OCI-LY7 (cell line): ENCODE measurements around the gene RHBDL1. TPM values are rescaled to one million over a fixed set of nuclear protein-coding genes. Genes with fewer than 3 reads are reported as not detected.

Experiments used
- BruUV-seq: library from RNA; stranded (reverse); fragments of 400-500 nt; replicated peaks from 2 replicates; lab custom pipeline; 2021; lab: Mats Ljungman, UMichigan
- CTCF ChIA-PET: fragments of 300-600 bp; sonication (Branson Sonifier 250); formaldehyde crosslinking; loops from one replicate; lab custom pipeline; 2022; ENCODE audit warnings: antibody characterized with exemption; ENCODE audit not compliant: unreplicated experiment; lab: Charles Lee
- POLR2A ChIA-PET: fragments of 300-600 bp; sonication (Branson Sonifier 250); formaldehyde crosslinking; loops from one replicate; lab custom pipeline; 2022; ENCODE audit warnings: antibody characterized with exemption; lab: Charles Lee
- DNase-seq: peaks from one replicate; pipeline ENCODE4 v3.0.0-alpha.2; 2015; ENCODE audit warnings: low spot score
- H2AFZ ChIP-seq: fragments of 200-600 bp; sonication (generic), shearing (Covaris generic); 2 replicates; pipeline ENCODE4 v1.6.1; 2014; ENCODE audit warnings: mild to moderate bottlenecking, antibody characterized with exemption, low read length, moderate library complexity
- H3K27ac ChIP-seq: fragments of 200-600 bp; sonication (generic); 2 replicates; pipeline ENCODE4 v1.5.1; 2014; ENCODE audit warnings: mixed run types, low read depth, mild to moderate bottlenecking, moderate library complexity, low read length, inconsistent platforms; ENCODE audit not compliant: poor library complexity, severe bottlenecking
- H3K36me3 ChIP-seq: fragments of 200-600 bp; sonication (generic); 2 replicates; pipeline ENCODE4 v1.6.1; 2014; ENCODE audit warnings: mild to moderate bottlenecking, antibody characterized with exemption, low read length, moderate library complexity, mixed read lengths; ENCODE audit not compliant: insufficient read depth
- H3K4me1 ChIP-seq: fragments of 200-600 bp; sonication (generic); 2 replicates; pipeline ENCODE4 v1.5.1; 2014; ENCODE audit warnings: mild to moderate bottlenecking, low read length; ENCODE audit not compliant: insufficient read depth, poor library complexity, severe bottlenecking
- H3K4me2 ChIP-seq: fragments of 200-600 bp; sonication (generic); 2 replicates; pipeline ENCODE4 v1.6.1; 2014; ENCODE audit warnings: mild to moderate bottlenecking, low read length
- H3K4me3 ChIP-seq: fragments of 200-600 bp; sonication (generic); 2 replicates; pipeline ENCODE4 v1.5.1; 2014; ENCODE audit warnings: mild to moderate bottlenecking, low read depth, low read length; ENCODE audit not compliant: poor library complexity, severe bottlenecking
- H3K79me2 ChIP-seq: fragments of 200-600 bp; sonication (generic); 2 replicates; pipeline ENCODE4 v1.6.1; 2016; ENCODE audit warnings: low read depth, mild to moderate bottlenecking, low read length, moderate library complexity, mixed read lengths; ENCODE audit not compliant: insufficient read depth
- H3K9me2 ChIP-seq: fragments of 200-600 bp; sonication (generic); 2 replicates; pipeline ENCODE4 v1.6.1; 2016; ENCODE audit warnings: mild to moderate bottlenecking, low read length, mixed read lengths; ENCODE audit not compliant: insufficient read depth
- H3K9me3 ChIP-seq: fragments of 200-600 bp; sonication (generic); 2 replicates; pipeline ENCODE4 v1.6.1; 2014; ENCODE audit warnings: mild to moderate bottlenecking, mixed run types, low read length, mixed read lengths
- H4K20me1 ChIP-seq: fragments of 200-600 bp; sonication (generic); 2 replicates; pipeline ENCODE4 v1.6.1; 2014; ENCODE audit warnings: mild to moderate bottlenecking, antibody characterized with exemption, low read length, moderate library complexity, mixed read lengths; ENCODE audit not compliant: insufficient read depth
- EZH2phosphoT487 ChIP-seq: fragments of 200-600 bp; sonication (generic); IDR thresholded peaks from 2 replicates; pipeline ENCODE4 v1.6.1; 2018; ENCODE audit warnings: low read depth, borderline replicate concordance, mild to moderate bottlenecking, mixed run types, antibody characterized with exemption, low read length, moderate library complexity, mixed read lengths
- intact Hi-C: fragments of 100-400 bp; cut with micrococcal nuclease; formaldehyde crosslinking; loops from one replicate; pipeline ENCODE4 v1.10.0; 2022; ENCODE audit not compliant: unreplicated experiment
- total RNA-seq, 2 experiments: library from RNA; depleted of rRNA in 1 of 2; stranded (reverse); fragments of >200 nt in 1 of 2; shearing (Covaris generic) in 1 of 2; gene quantifications; 2 replicates each; pipeline ENCODE4 v1.2.3, GENCODE V29; 2014 to 2022
- TF ChIP-seq, protein P1 (sequence below): fragments of 200-600 bp; sonication (generic); conservative IDR thresholded peaks from 2 replicates; pipeline ENCODE4 v1.5.1; 2014; ENCODE audit warnings: mild to moderate bottlenecking, antibody characterized with exemption, low read length, moderate library complexity, mixed read lengths

The RHBDL1 gene
- total RNA-seq, 2 experiments from 2014 or later, result 4.2 TPM

DNA sequence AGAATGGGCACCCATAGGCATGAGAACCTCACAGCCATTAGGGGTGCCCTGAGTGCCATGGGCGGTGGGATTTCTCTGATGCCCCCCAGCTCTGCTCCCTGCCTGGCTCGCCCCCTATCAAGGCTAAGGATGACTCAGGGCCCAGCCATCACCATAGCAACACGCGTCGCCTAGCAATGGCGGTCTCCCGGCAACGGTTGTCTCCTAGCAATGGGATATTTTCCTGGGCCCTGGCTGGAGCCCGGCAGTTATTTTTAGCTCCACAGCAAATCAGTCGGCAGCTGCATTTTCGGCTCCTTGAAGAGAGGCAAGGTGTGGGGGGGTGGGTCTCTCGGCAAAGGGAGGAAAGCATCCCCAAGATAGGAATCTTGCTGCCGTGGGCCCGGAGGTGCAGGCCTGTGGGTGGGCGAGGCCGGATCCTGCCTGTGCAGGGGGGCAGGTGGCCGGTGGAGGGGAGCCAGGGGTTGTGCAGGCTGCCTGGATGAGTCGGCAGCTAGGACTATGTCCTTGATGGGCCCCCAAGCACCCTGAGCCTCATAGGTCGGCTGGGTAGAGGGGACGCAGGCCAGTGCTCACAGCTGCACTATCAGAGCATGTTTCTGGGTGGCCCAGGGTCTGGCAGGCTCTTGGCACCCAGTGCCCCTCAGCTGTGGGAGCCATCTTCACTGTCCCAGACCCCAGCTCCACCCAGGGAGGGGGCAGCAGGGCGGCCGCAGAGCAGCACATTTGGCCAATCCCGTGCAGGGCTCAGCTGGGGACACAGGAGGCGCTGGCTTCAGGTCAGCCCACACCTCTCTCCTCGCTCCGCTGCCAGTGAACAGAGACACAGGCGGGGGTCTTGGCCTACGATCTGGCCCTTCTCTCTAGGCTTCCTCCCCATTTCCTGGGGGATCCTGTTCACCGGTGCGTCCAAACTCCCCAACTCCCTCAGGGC is 34.4 kb downstream of the RHBDL1 start:
- no peaks in the 10 kb centered on the region for H3K79me2 ChIP-seq
- H3K9me3 ChIP-seq, result no peaks in the 10 kb centered on the region
- H3K36me3 ChIP-seq, result no peaks in the 10 kb centered on the region
- H3K9me2 ChIP-seq, result no peaks in the 10 kb centered on the region
- BruUV-seq, result no TSS peak
- POLR2A ChIA-PET, result no interaction called here
- H4K20me1 ChIP-seq, result no peaks in the 10 kb centered on the region
- CTCF ChIA-PET, result no interaction called here
- DNase-seq, result no peak
- no peak overlapping the region for H3K4me3 ChIP-seq
- peaks cover 8% of the 10 kb centered on the region for H3K4me1 ChIP-seq
- H2AFZ ChIP-seq, result no peak overlapping the region
- H3K4me2 ChIP-seq, result no peak overlapping the region
- TF ChIP-seq, protein P1, sequence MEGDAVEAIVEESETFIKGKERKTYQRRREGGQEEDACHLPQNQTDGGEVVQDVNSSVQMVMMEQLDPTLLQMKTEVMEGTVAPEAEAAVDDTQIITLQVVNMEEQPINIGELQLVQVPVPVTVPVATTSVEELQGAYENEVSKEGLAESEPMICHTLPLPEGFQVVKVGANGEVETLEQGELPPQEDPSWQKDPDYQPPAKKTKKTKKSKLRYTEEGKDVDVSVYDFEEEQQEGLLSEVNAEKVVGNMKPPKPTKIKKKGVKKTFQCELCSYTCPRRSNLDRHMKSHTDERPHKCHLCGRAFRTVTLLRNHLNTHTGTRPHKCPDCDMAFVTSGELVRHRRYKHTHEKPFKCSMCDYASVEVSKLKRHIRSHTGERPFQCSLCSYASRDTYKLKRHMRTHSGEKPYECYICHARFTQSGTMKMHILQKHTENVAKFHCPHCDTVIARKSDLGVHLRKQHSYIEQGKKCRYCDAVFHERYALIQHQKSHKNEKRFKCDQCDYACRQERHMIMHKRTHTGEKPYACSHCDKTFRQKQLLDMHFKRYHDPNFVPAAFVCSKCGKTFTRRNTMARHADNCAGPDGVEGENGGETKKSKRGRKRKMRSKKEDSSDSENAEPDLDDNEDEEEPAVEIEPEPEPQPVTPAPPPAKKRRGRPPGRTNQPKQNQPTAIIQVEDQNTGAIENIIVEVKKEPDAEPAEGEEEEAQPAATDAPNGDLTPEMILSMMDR, result no peak
- no peak for TF ChIP-seq EZH2phosphoT487
- H3K27ac ChIP-seq, result no peak overlapping the region
- intact Hi-C loops, result no loop called here

DNA sequence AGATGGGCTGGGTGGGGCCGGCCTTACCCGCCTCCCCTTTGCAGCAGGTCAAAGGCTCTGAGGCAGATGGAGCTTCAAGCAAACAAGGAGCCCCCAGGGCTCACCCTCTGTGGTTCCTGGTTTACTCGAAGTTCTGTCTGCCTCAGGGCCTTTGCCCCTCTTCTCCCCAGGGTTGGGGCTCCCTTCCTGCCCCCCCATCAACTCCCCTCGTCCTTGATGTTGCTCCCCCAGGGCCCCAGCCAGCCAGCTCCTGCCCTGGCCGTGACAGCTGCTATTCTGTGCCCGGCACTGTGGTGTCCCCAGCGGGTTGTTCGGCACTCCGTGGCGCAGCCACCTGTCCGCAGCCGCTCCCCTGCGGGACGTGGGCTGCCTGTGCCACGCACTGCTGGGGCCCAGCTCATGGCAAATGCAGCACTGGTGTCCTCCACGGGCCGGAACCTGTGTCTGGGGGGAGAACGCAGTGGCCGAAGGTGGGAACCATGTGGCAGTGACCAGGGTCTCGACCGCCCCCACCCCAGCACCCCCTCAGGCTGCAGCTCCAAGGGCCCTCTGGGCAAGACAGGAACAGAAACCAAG is 35.1 kb downstream of the RHBDL1 start:
- ChIA-PET POLR2A (no interaction called here), CTCF (no interaction called here)
- Histone ChIP-seq H3K27ac (no peak overlapping the region), H3K4me3 (no peak overlapping the region), H3K36me3 (no peaks in the 10 kb centered on the region), H3K4me2 (no peak overlapping the region), H3K4me1 (peaks cover 8% of the 10 kb centered on the region), H3K79me2 (no peaks in the 10 kb centered on the region), H3K9me2 (no peaks in the 10 kb centered on the region), H3K9me3 (no peaks in the 10 kb centered on the region), H4K20me1 (no peaks in the 10 kb centered on the region), H2AFZ (no peak overlapping the region)
- intact Hi-C loops, result loop anchor here (1.0 kb wide), 1 partner anchor 75 kb away; no protein-coding TSS in a partner anchor
- TF ChIP-seq, protein P1, result no peak
- no peak for TF ChIP-seq EZH2phosphoT487
- no TSS peak for BruUV-seq
- no peak for DNase-seq
